HepG2 (cell line): ENCODE results near the gene EPHA2. TPM values are rescaled to one million over a fixed set of nuclear protein-coding genes. Genes with fewer than 3 reads are reported as not detected.

Experiments
- ATAC-seq: fragments of 200-7000 bp; cut with Tn5 transposase; 3 replicates; pipeline ENCODE4 v1.9.1; 2020; ENCODE audit warnings: mild to moderate bottlenecking, moderate library complexity
- BruUV-seq: library from RNA; stranded (reverse); fragments of 400-500 nt; replicated peaks from 2 replicates; lab custom pipeline; 2021; lab: Mats Ljungman, UMichigan
- CTCF ChIA-PET: fragments of 300-600 bp; formaldehyde crosslinking; extraction: SDS; loops from one replicate; lab custom pipeline; 2021; ENCODE audit warnings: low total read pairs, inconsistent platforms, low intra/inter-chr PET ratio; lab: Yijun Ruan, JAX
- POLR2A ChIA-PET: fragments of 350-600 bp; sonication (Branson Sonifier 250); formaldehyde crosslinking; loops from one replicate; lab custom pipeline; 2020; ENCODE audit warnings: antibody characterized with exemption, inconsistent platforms; lab: Yijun Ruan, JAX
- DNase-seq: peaks from one replicate; pipeline ENCODE4 v3.0.0-alpha.2; 2015; ENCODE audit warnings: low spot score
- FAIRE-seq: peaks from 3 replicates; lab custom pipeline; 2011; peaks lifted over from hg19 to GRCh38; lab: Jason Lieb, UNC
- H2AFZ ChIP-seq: one replicate; pipeline ENCODE4 v1.6.1; 2011; ENCODE audit warnings: low read length, inconsistent platforms
- H3K27ac ChIP-seq: fragments of 300-600 bp; 3 replicates; pipeline ENCODE4 v1.8.0; 2011; ENCODE audit warnings: mixed run types, mild to moderate bottlenecking, mixed read lengths, low read length, inconsistent platforms; ENCODE audit not compliant: insufficient read depth; ENCODE audit errors: extremely low read length
- H3K27me3 ChIP-seq, 2 experiments: fragments of 200-600 bp in 1 of 2; 2 replicates in 1 of 2; 3 replicates in 1 of 2; pipeline versions ENCODE4 v1.6.0 to v1.8.0; 2011; ENCODE audit warnings: low read length in 2 of 2, mild to moderate bottlenecking in 2 of 2, moderate library complexity in 2 of 2, inconsistent platforms in 1 of 2; ENCODE audit not compliant: insufficient read depth in 2 of 2, control insufficient read depth in 1 of 2
- H3K36me3 ChIP-seq, 2 experiments: fragments of 200-600 bp in 1 of 2; replicated peaks in 1 of 2; 2 replicates in 1 of 2; 3 replicates in 1 of 2; pipeline versions ENCODE4 v1.5.1 to v1.8.0; 2011; ENCODE audit warnings: low read length in 2 of 2, inconsistent platforms in 1 of 2; ENCODE audit not compliant: insufficient read depth in 2 of 2, control insufficient read depth in 1 of 2
- H3K4me1 ChIP-seq: 2 replicates; pipeline ENCODE4 v1.5.1; 2012; ENCODE audit warnings: low read length, inconsistent platforms; ENCODE audit not compliant: insufficient read depth
- H3K4me2 ChIP-seq: 2 replicates; pipeline ENCODE4 v1.6.0; 2011; ENCODE audit warnings: low read depth, low read length, inconsistent platforms
- H3K4me3 ChIP-seq, 3 experiments: fragments of 200-600 bp in 1 of 3; sonication (generic), shearing (Covaris generic) in 1 of 3; replicated peaks in 1 of 3; 2 replicates each; pipeline ENCODE4 v1.5.1; 2011 to 2016; ENCODE audit warnings: low read length in 3 of 3, inconsistent platforms in 2 of 3, low read depth in 2 of 3, mild to moderate bottlenecking in 2 of 3, control low read depth in 1 of 3, mixed read lengths in 1 of 3; ENCODE audit not compliant: insufficient read depth in 1 of 3
- H3K79me2 ChIP-seq: one replicate; pipeline ENCODE4 v1.6.1; 2011; ENCODE audit warnings: low read length, inconsistent platforms; ENCODE audit not compliant: insufficient read depth
- H3K9ac ChIP-seq: 2 replicates; pipeline ENCODE4 v1.6.0; 2011; ENCODE audit warnings: mild to moderate bottlenecking, low read depth, low read length, inconsistent platforms; ENCODE audit not compliant: insufficient read depth
- H3K9me3 ChIP-seq: 2 replicates; pipeline ENCODE4 v1.5.1; 2012; ENCODE audit warnings: mild to moderate bottlenecking, low read length
- H4K20me1 ChIP-seq: 2 replicates; pipeline ENCODE4 v1.6.0; 2011; ENCODE audit warnings: inconsistent platforms, mild to moderate bottlenecking, low read length, moderate library complexity; ENCODE audit not compliant: insufficient read depth
- LRRFIP1 ChIP-seq: sonication (generic); formaldehyde crosslinking; conservative IDR thresholded peaks from 2 replicates; pipeline ENCODE4 v1.4.0; 2020; ENCODE audit warnings: missing genetic modification reagents
- PHF21A ChIP-seq: sonication (generic); formaldehyde crosslinking; IDR thresholded peaks from 2 replicates; pipeline ENCODE4 v1.5.0; 2020; ENCODE audit warnings: mild to moderate bottlenecking, missing genetic modification reagents
- RFX1 ChIP-seq: fragments of 450-650 bp; IDR thresholded peaks from 2 replicates; pipeline ENCODE4 v1.6.1; 2017
- SKIL ChIP-seq: sonication (generic); formaldehyde crosslinking; IDR thresholded peaks from 2 replicates; pipeline ENCODE4 v1.8.0; 2022; ENCODE audit warnings: missing genetic modification reagents, mild to moderate bottlenecking, moderate library complexity, borderline replicate concordance
- XRCC5 ChIP-seq: fragments of 200-400 bp; formaldehyde crosslinking; optimal IDR thresholded peaks from 2 replicates; pipeline ENCODE3; 2017; ENCODE audit warnings: mild to moderate bottlenecking, low read length
- ZNF431 ChIP-seq: sonication (generic); formaldehyde crosslinking; IDR thresholded peaks from 2 replicates; pipeline ENCODE4 v1.9.0; 2022; ENCODE audit warnings: missing genetic modification reagents, low read depth, mild to moderate bottlenecking, borderline replicate concordance
- ZNF589 ChIP-seq: sonication (generic); formaldehyde crosslinking; conservative IDR thresholded peaks from 2 replicates; pipeline ENCODE4 v1.8.0; 2022; ENCODE audit warnings: mild to moderate bottlenecking, moderate library complexity, missing genetic modification reagents
- ZNF607 ChIP-seq: sonication (generic); formaldehyde crosslinking; IDR thresholded peaks from 2 replicates; pipeline ENCODE4 v1.5.1; 2020; ENCODE audit warnings: missing genetic modification reagents, mild to moderate bottlenecking, borderline replicate concordance
- ZNF639 ChIP-seq: conservative IDR thresholded peaks from 2 replicates; pipeline ENCODE4 v1.6.1; 2018; ENCODE audit warnings: missing genetic modification reagents
- WGBS: methylation state at CpG from one replicate; pipeline ENCODE4 v1.1.6; 2017; ENCODE audit warnings: low lambda C conversion rate; 5-methylcytosine and 5-hydroxymethylcytosine counted together
- in situ Hi-C: cut with HindIII; loops from 2 replicates; pipeline ENCODE4 v1.10.0; 2017; ENCODE audit warnings: low pct_unique_long_range_greater_than_20kb; ENCODE audit not compliant: extremely low pct_ligation_motif_present
- intact Hi-C: fragments of 100-400 bp; cut with micrococcal nuclease; formaldehyde crosslinking; loops from one replicate; pipeline ENCODE4 v1.10.0; 2022; ENCODE audit not compliant: unreplicated experiment
- polyA plus RNA-seq, 8 experiments: library from polyadenylated mRNA; depleted of rRNA in 3 of 8; stranded (reverse) in 7 of 8; unstranded in 1 of 8; fragments of >200 nt; fragmentation: Illumina TruSeq in 4 of 8; extraction: Trizol in 4 of 8; gene quantifications; 2 replicates each; pipeline versions ENCODE4 v1.2.1 to v1.2.3, GENCODE V29; 2011 to 2016; ENCODE audit warnings: low read depth in 4 of 8, missing spikeins in 1 of 8, mixed read lengths in 1 of 8; ENCODE audit not compliant: insufficient read depth in 1 of 8
- total RNA-seq, 5 experiments: library from RNA; depleted of rRNA; stranded (reverse); fragments of >200 nt; fragmentation: Illumina TruSeq; extraction: Trizol; gene quantifications; 2 replicates each; pipeline ENCODE4 v1.2.3, GENCODE V29; 2016; ENCODE audit warnings: low read depth in 1 of 5

The EPHA2 gene
- total and polyA plus RNA-seq, 2 of the 13 experiments (the other 11 are each of a cell fraction or from before 2014, with no cell fraction given), result 33.6 to 53.6 TPM

GRCh38 chr1:16110456-16110855, 45.4 kb downstream of the EPHA2 start:
- CTCF ChIA-PET, result no interaction called here
- Histone ChIP-seq H3K27me3 (peaks cover 5 to 20% of the 10 kb centered on the region in 2 experiments; a peak in 4 of 5 replicates), H3K4me2 (no peak overlapping the region)
- TF ChIP-seq ZNF607 (CRISPR knock-in tag) (no peak), ZNF639 (no peak), LRRFIP1 (CRISPR knock-in tag) (no peak), ZNF589 (no peak), XRCC5 (no peak), ZNF431 (CRISPR knock-in tag) (no peak), SKIL (no peak), RFX1 (no peak), PHF21A (no peak)
- TF ChIP-seq, all 625 proteins: peak for 0
- Histone ChIP-seq H3K4me1 (peaks cover 55% of the 10 kb centered on the region), H2AFZ (no peak overlapping the region), H4K20me1 (no peaks in the 10 kb centered on the region), H3K79me2 (no peaks in the 10 kb centered on the region), H3K27ac (no peak overlapping the region), H3K36me3 (no peaks in the 10 kb centered on the region), H3K9ac (no peak overlapping the region), H3K9me3 (peaks cover 9% of the 10 kb centered on the region), H3K4me3 (no peak overlapping the region)
- BruUV-seq, result no TSS peak
- in situ Hi-C loops (no loop called here), intact Hi-C loops (no loop called here)
- 46% methylated on average over 6 of the region's 6 CpGs for WGBS
- DNase-seq (no peak), ATAC-seq (no peak), FAIRE-seq (no peak)
- POLR2A ChIA-PET, result interaction anchor here (1.3 kb wide), 1 partner anchor 72 kb away, joined by 3 read pairs; no protein-coding TSS in a partner anchor
